Ovary (tissue), 9 donors: ENCODE results near the gene C19orf53. TPM values are rescaled to one million over a fixed set of nuclear protein-coding genes. Genes with fewer than 3 reads are reported as not detected.
"Not testable (repeated sequence)": the region's sequence is repeated elsewhere in the genome, so short reads cannot be mapped to it uniquely, and the experiment has no call there.

Experiments used
- DNase-seq, 5 donors: peaks; one replicate each; pipeline ENCODE4 v3.0.0-alpha.2; 2019 to 2020
- H3K27ac ChIP-seq, 2 donors: fragments of 200-600 bp; one replicate each; pipeline versions ENCODE4 v1.5.1 to v1.8.0; 2019 to 2022
- H3K27me3 ChIP-seq: fragments of 200-600 bp; one replicate; pipeline ENCODE4 v1.8.0; 2022
- H3K36me3 ChIP-seq: fragments of 200-600 bp; sonication (generic); one replicate; pipeline ENCODE4 v1.5.1; 2019
- H3K4me1 ChIP-seq: one replicate; pipeline ENCODE4 v1.8.1; 2013; ENCODE audit warnings: mild to moderate bottlenecking, moderate library complexity; ENCODE audit not compliant: insufficient read depth
- H3K4me3 ChIP-seq: fragments of 200-600 bp; sonication (generic); one replicate; pipeline ENCODE4 v1.5.1; 2017
- H3K9me3 ChIP-seq, 2 donors: fragments of 200-600 bp in 1 of 2; sonication (generic) in 1 of 2; one replicate each; pipeline versions ENCODE4 v1.5.1 to v1.8.1; 2013 to 2019; ENCODE audit warnings: mild to moderate bottlenecking in 1 of 2, moderate library complexity in 1 of 2
- EP300 ChIP-seq: sonication (generic); formaldehyde crosslinking; IDR thresholded peaks from one replicate; pipeline ENCODE4 v1.6.1; 2017; ENCODE audit warnings: antibody characterized with exemption
- POLR2A ChIP-seq: fragments of 450-650 bp; IDR thresholded peaks from one replicate; pipeline ENCODE4 v1.6.1; 2017; ENCODE audit warnings: antibody characterized with exemption, mild to moderate bottlenecking, moderate library complexity
- WGBS, 3 donors: extraction: QIAGEN DNeasy Blood & Tissue Kit in 1 of 3; methylation state at CpG; one replicate each; pipeline versions ENCODE4 v1.1.5 to v1.1.7; 2013 to 2017; 5-methylcytosine and 5-hydroxymethylcytosine counted together
- intact Hi-C, 4 donors: fragments of 100-400 bp; cut with DNase I; formaldehyde crosslinking; loops; one replicate each; pipeline versions ENCODE4 v1.11.0 to v1.15.1; 2022 to 2023
- polyA plus RNA-seq, 2 donors: library from polyadenylated mRNA; stranded (reverse); fragments of 200-250 nt in 1 of 2; fragments of 350-450 nt in 1 of 2; fragmentation: Illumina TruSeq in 1 of 2; extraction: RNeasy Lipid Tissue Mini Kit (QIAGEN cat#74804) in 1 of 2; gene quantifications; one replicate each; pipeline ENCODE4 v1.2.3, GENCODE V29; 2013 to 2014
- total RNA-seq, 7 donors: library from RNA; depleted of rRNA in 2 of 7; stranded (reverse); fragments of >200 nt in 2 of 7; fragmentation: NEBNext Ultra II Directional in 3 of 7; extraction: Animal tissue kit (Norgen Biotek cat#: 25700) in 3 of 7; gene quantifications; one replicate each; pipeline versions ENCODE4 v1.1.0 to v1.2.4, GENCODE V29; 2016 to 2023
- TF ChIP-seq, protein P1 (sequence below), 3 donors: fragments of 450-650 bp in 2 of 3; fragments of 200-600 bp in 1 of 3; IDR thresholded peaks; one replicate each; pipeline versions ENCODE4 v1.5.1 to v1.8.0; 2016 to 2022; ENCODE audit warnings: antibody characterized with exemption in 3 of 3, mild to moderate bottlenecking in 1 of 3
- donor health status: DM: no; HTN: no; CAD: no; lungs with moderate emphysema.
- donor health status: DM: no; HTN: no; CAD: no.
- donor health status: Bipolar disorder and iron deficiency.
- donor health status: DM: yes; HTN: yes; CAD: no.
- donor health status: DM: no; HTN: no; CAD: no.
- donor health status: DM: yes; HTN: yes; CAD: no.

The C19orf53 gene
- total and polyA plus RNA-seq, 9 donors = 62.5 to 298 (median 91.3) TPM

DNA sequence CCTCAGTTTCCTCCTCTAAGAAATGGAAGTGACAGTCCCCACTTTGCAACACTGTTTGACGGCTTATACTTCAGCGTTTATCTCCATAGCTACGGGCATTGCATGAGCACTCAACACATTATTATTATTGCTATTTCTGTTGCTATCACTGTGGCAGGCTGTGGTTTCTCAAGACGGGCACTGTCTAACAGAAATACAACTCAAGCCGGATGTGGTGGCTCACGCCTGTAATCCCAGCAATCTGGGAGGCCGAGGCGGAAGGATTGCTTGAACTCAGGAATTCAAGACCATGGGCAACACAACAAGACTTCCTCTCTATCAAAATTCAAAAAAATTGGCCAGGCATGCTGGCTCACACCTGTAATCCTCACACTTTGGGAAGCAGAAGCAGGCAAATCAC lies 16.1 kb downstream of the C19orf53 start:
- Histone ChIP-seq H3K4me1 (peaks cover 3% of the 10 kb centered on the region), H3K4me3 (no peak overlapping the region), H3K36me3 (no peaks in the 10 kb centered on the region), H3K27me3 (no peaks in the 10 kb centered on the region), H3K9me3 (no peaks in the 10 kb centered on the region), H3K27ac (no peak overlapping the region)
- DNase-seq = no peak
- WGBS, 3 donors = 78 to 84% (median 82%) methylated on average over 8 of the region's 8 CpGs
- TF ChIP-seq, protein P1, sequence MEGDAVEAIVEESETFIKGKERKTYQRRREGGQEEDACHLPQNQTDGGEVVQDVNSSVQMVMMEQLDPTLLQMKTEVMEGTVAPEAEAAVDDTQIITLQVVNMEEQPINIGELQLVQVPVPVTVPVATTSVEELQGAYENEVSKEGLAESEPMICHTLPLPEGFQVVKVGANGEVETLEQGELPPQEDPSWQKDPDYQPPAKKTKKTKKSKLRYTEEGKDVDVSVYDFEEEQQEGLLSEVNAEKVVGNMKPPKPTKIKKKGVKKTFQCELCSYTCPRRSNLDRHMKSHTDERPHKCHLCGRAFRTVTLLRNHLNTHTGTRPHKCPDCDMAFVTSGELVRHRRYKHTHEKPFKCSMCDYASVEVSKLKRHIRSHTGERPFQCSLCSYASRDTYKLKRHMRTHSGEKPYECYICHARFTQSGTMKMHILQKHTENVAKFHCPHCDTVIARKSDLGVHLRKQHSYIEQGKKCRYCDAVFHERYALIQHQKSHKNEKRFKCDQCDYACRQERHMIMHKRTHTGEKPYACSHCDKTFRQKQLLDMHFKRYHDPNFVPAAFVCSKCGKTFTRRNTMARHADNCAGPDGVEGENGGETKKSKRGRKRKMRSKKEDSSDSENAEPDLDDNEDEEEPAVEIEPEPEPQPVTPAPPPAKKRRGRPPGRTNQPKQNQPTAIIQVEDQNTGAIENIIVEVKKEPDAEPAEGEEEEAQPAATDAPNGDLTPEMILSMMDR (IDR thresholded peaks at IDR 0.05) = no peak
- no peak for TF ChIP-seq POLR2A
- no peak for TF ChIP-seq EP300
- intact Hi-C loops = loop anchor here in 1 of 4 donors (10.0 kb wide), 1 partner anchor 54 kb away; no protein-coding TSS in a partner anchor

DNA sequence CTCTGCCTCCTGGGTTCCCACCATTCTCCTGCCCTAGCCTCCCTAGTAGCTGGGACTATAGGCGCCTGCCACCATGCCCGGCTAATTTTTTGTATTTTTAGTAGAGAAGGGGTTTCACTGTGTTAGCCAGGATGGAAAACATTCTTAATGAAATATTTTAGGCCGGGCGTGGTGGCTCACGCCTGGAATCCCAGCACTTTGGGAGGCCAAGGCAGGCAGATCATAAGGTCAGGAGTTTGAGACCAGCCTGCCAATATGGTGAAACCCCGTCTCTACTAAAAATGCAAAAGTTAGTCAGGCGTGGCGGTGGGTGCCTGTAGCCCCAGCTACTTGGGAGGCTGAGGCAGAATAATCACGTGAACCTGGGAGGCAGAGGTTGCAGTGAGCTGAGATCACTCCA lies 19.1 kb downstream of the C19orf53 start:
- not testable (repeated sequence) for H3K27ac ChIP-seq, H3K27me3 ChIP-seq, H3K4me3 ChIP-seq, DNase-seq, H3K36me3 ChIP-seq, H3K9me3 ChIP-seq, H3K4me1 ChIP-seq
- intact Hi-C loops = loop anchor here in 1 of 4 donors (10.0 kb wide), 1 partner anchor 51 kb away; no protein-coding TSS in a partner anchor
- WGBS, 3 donors = 78 to 83% (median 82%) methylated on average over 9 of the region's 9 CpGs

DNA sequence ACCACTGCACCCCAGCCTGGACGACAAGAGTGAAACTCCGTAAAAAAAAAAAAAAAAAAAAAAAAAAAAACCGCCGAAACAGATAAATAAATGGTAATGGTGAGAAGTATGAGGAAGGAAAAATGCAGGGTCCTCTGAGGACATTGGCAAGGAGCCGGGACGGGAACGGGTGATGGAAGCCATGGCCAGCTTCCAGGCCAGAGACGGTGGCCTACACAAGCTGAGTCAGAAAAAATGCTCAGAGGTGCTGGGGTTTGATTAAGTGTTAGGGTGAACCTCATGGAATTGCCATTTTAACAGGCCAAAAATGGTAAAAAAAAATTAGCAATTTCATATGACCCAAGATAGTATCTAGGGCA lies 20.1 kb downstream of the C19orf53 start:
- Histone ChIP-seq H3K4me1 (peaks cover 2% of the 10 kb centered on the region), H3K36me3 (no peaks in the 10 kb centered on the region), H3K27ac (peak overlapping the region in 1 of 2 donors; percentile 57), H3K9me3 (no peaks in the 10 kb centered on the region), H3K4me3 (peak overlapping the region; percentile 57), H3K27me3 (no peaks in the 10 kb centered on the region)
- TF ChIP-seq, protein P1 (IDR thresholded peaks at IDR 0.05) = no peak
- no peak for TF ChIP-seq EP300
- no peak for TF ChIP-seq POLR2A
- WGBS, 3 donors = 0 to 2% (median 0%) methylated on average over 8 of the region's 8 CpGs
- peak; percentile 80 to 94 (median 89) for DNase-seq
- intact Hi-C loops = loop anchor here in 1 of 4 donors (10.0 kb wide), 1 partner anchor 50 kb away; no protein-coding TSS in a partner anchor

DNA sequence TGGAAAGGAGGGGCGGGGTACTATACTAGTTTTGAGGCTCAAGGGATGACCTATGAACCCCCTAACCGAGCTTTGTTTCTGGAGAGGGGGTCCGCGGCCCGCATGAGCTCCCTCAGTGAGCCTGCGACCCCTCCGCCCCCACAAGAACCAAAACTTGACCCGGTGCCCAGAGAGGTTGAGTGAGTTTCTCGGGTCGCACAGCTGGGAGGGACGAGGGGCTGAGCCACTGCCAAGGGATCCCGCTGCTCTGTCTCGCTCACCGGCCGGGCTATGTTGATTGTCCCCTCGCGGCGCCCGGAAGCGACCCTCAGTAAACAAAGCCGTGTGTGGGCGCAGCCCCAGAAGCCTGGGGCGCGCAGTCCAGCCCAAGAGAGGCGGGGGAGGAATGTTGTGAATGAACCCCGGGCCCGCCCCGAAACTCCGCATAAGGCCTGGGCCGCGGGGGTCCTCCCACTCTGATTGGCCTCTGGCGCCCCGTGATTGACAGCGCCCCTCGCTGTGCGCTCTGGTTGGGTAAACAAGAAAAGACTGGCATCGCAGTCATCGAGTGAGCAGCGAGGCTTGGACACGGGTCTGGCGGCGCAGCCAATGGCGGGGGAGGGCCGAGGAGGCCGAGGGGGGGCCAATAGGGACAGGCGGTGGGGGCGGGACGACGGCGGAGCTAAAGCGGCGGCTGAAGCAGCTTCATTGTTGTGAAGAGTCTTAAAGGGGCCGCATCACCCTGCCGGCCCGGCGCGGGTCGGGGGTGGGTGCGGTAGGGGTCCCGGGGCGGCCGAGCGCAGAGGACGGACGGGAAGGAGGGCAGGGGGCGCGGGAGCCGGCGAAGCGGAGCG lies 20.7 kb downstream of the C19orf53 start, which contains the start of gene ZSWIM4:
ZSWIM4 (plus strand) TSS at position 687 of the 833 bp plus-strand sequence. CDS start 206 bp downstream, outside the sequence.
- Histone ChIP-seq H3K4me3 (peak within 1 kb of the TSS; percentile 86), H3K27me3 (no peaks in the 10 kb centered on the region), H3K36me3 (no peaks in the 10 kb centered on the region), H3K27ac (peak within 1 kb of the TSS; percentile 67 to 74), H3K4me1 (peaks cover 2% of the 10 kb centered on the region), H3K9me3 (no peaks in the 10 kb centered on the region)
- WGBS, 3 donors = 0 to 1% (median 0%) methylated on average over 46 to 71 of the region's 71 CpGs
- intact Hi-C loops = loop anchor here (5.0 to 10.0 kb wide), 4 partner anchors 37 to 67 kb away; no protein-coding TSS in a partner anchor
- peak; percentile 97 to 99 (median 99) for DNase-seq
- peak; percentile 55 for TF ChIP-seq POLR2A
- TF ChIP-seq, protein P1 (IDR thresholded peaks at IDR 0.05) = no peak
